ENCODE measurements around the gene BZW2. TPM values are rescaled to one million over a fixed set of nuclear protein-coding genes. Genes with fewer than 3 reads are reported as not detected.
A peak's percentile ranks its signal among the peaks of the same experiment; 100 is the strongest.

The BZW2 gene
- total and polyA plus RNA-seq, 2 of the 13 experiments (the other 11 are each of a cell fraction or from before 2014, with no cell fraction given) = 21.8 to 95.2 TPM

- Histone ChIP-seq H4K20me1 (ENCODE audit: insufficient read depth, low read length) (no peaks in the 10 kb centered on the region), H3K4me2 (ENCODE audit: low read depth, low read length) (no peak overlapping the region), H3K36me3 (replicated peaks in 1 of 2; ENCODE audit: control insufficient read depth in 1 of 2, insufficient read depth in 2 of 2, low read length in 2 of 2) (peaks cover 16 to 67% of the 10 kb centered on the region in 2 experiments), H2AFZ (ENCODE audit: low read length) (no peak overlapping the region), H3K9me3 (ENCODE audit: low read length) (no peaks in the 10 kb centered on the region), H3K79me2 (ENCODE audit: insufficient read depth, low read length) (no peaks in the 10 kb centered on the region), H3K9ac (ENCODE audit: insufficient read depth, low read depth, low read length) (no peak overlapping the region), H3K27me3 (ENCODE audit: control insufficient read depth in 1 of 2, insufficient read depth in 2 of 2, low read length in 2 of 2) (no peaks in the 10 kb centered on the region), H3K4me3 (replicated peaks in 1 of 3; ENCODE audit: insufficient read depth in 1 of 3, low read depth in 2 of 3, low read length in 3 of 3) (no peak overlapping the region), H3K4me1 (ENCODE audit: insufficient read depth, low read length) (no peaks in the 10 kb centered on the region), H3K27ac (ENCODE audit: extremely low read length, insufficient read depth, low read length) (no peak overlapping the region)
- BruUV-seq (replicated peaks) = no TSS peak
- intact Hi-C loops (cut with micrococcal nuclease; ENCODE audit: unreplicated experiment) = no loop called here
- CTCF ChIA-PET (ENCODE audit: low intra/inter-chr PET ratio, low total read pairs) = no interaction called here
- FAIRE-seq (no peak), ATAC-seq (no peak), DNase-seq (ENCODE audit: low spot score) (no peak)
- in situ Hi-C loops (cut with HindIII; ENCODE audit: extremely low pct_ligation_motif_present, low pct_unique_long_range_greater_than_20kb) = no loop called here
- WGBS (ENCODE audit: low lambda C conversion rate) = 96% methylated on average over 8 of the region's 8 CpGs
- POLR2A ChIA-PET = no interaction called here
- TF ChIP-seq XRCC5 (optimal IDR thresholded peaks at IDR 0.05; ENCODE audit: low read length) = no peak
- TF ChIP-seq TEF (CRISPR knock-in tag; IDR thresholded peaks at IDR 0.05) = no peak
These were observed 51.7 kb downstream of the BZW2 start for GRCh38 chr7:16697507-16698199.

GRCh38 chr7:16698200-16698905 is 52.4 kb downstream of the BZW2 start:
- H3K79me2 ChIP-seq (ENCODE audit: insufficient read depth, low read length) = no peaks in the 10 kb centered on the region
- CTCF ChIA-PET (ENCODE audit: low intra/inter-chr PET ratio, low total read pairs) = no interaction called here
- no peak overlapping the region for H3K9ac ChIP-seq (ENCODE audit: insufficient read depth, low read depth, low read length)
- DNase-seq (ENCODE audit: low spot score) = no peak
- TF ChIP-seq HOXA5 (CRISPR knock-in tag; IDR thresholded peaks at IDR 0.05) (no peak), RFX1 (IDR thresholded peaks at IDR 0.05) (peak; percentile 24; the same call in 1 of the 2 replicates), ATF6 (CRISPR knock-in tag; conservative IDR thresholded peaks at IDR 0.05) (no peak), ZBTB3 (CRISPR knock-in tag; IDR thresholded peaks at IDR 0.05; ENCODE audit: borderline replicate concordance, low read depth) (no peak), ZNF740 (CRISPR knock-in tag; IDR thresholded peaks at IDR 0.05) (no peak), ZNF550 (CRISPR knock-in tag; IDR thresholded peaks at IDR 0.05; ENCODE audit: borderline replicate concordance) (no peak), ZNF280D (CRISPR knock-in tag; IDR thresholded peaks at IDR 0.05) (no peak)
- in situ Hi-C loops (cut with HindIII; ENCODE audit: extremely low pct_ligation_motif_present, low pct_unique_long_range_greater_than_20kb) (no loop called here), intact Hi-C loops (cut with micrococcal nuclease; ENCODE audit: unreplicated experiment) (no loop called here)
- no peaks in the 10 kb centered on the region for H4K20me1 ChIP-seq (ENCODE audit: insufficient read depth, low read length)
- no peak for ATAC-seq
- BruUV-seq (replicated peaks) = no TSS peak
- H3K9me3 ChIP-seq (ENCODE audit: low read length) = no peaks in the 10 kb centered on the region
- H3K27ac ChIP-seq (ENCODE audit: extremely low read length, insufficient read depth, low read length) = no peak overlapping the region
- H3K4me3 ChIP-seq (replicated peaks in 1 of 3; ENCODE audit: insufficient read depth in 1 of 3, low read depth in 2 of 3, low read length in 3 of 3) = no peak overlapping the region
- 100% methylated on average over 3 of the region's 3 CpGs for WGBS (ENCODE audit: low lambda C conversion rate)
- FAIRE-seq = no peak
- H3K4me1 ChIP-seq (ENCODE audit: insufficient read depth, low read length) = no peaks in the 10 kb centered on the region
- H3K27me3 ChIP-seq (ENCODE audit: control insufficient read depth in 1 of 2, insufficient read depth in 2 of 2, low read length in 2 of 2) = no peaks in the 10 kb centered on the region
- H3K36me3 ChIP-seq (replicated peaks in 1 of 2; ENCODE audit: control insufficient read depth in 1 of 2, insufficient read depth in 2 of 2, low read length in 2 of 2) = peaks cover 15 to 67% of the 10 kb centered on the region in 2 experiments
- POLR2A ChIA-PET = no interaction called here
- H2AFZ ChIP-seq (ENCODE audit: low read length) = no peak overlapping the region
- no peak overlapping the region for H3K4me2 ChIP-seq (ENCODE audit: low read depth, low read length)
